GM12878 (cell line): ENCODE results near the gene TSEN54. TPM values are rescaled to one million over a fixed set of nuclear protein-coding genes. Genes with fewer than 3 reads are reported as not detected.

Experiments
- ATF7 ChIP-seq: fragments of 450-650 bp; IDR thresholded peaks from 2 replicates; pipeline ENCODE4 v1.6.1; 2016; ENCODE audit warnings: low read depth, mild to moderate bottlenecking
- CREB1 ChIP-seq: IDR thresholded peaks from 2 replicates; pipeline ENCODE4 v1.6.1; 2012; ENCODE audit warnings: low read depth, mild to moderate bottlenecking, inconsistent platforms
- DPF2 ChIP-seq: fragments of 450-650 bp; IDR thresholded peaks from 2 replicates; pipeline ENCODE4 v1.6.1; 2017; ENCODE audit warnings: mild to moderate bottlenecking
- HCFC1 ChIP-seq: fragments of 150-350 bp; IDR thresholded peaks from 2 replicates; pipeline ENCODE4 v1.6.1; 2014; ENCODE audit warnings: low read length
- HDGF ChIP-seq: fragments of 450-650 bp; IDR thresholded peaks from 2 replicates; pipeline ENCODE4 v1.6.1; 2016; ENCODE audit warnings: antibody characterized with exemption
- JUNB ChIP-seq: IDR thresholded peaks from 2 replicates; pipeline ENCODE4 v1.6.1; 2016; ENCODE audit warnings: antibody characterized with exemption, mild to moderate bottlenecking
- JUND ChIP-seq: IDR thresholded peaks from 2 replicates; pipeline ENCODE4 v1.6.1; 2012; ENCODE audit warnings: low read depth, mild to moderate bottlenecking, low read length, improper control_type of control experiment, moderate library complexity
- MEF2B ChIP-seq: fragments of 450-650 bp; IDR thresholded peaks from 2 replicates; pipeline ENCODE4 v1.6.1; 2018; ENCODE audit warnings: mild to moderate bottlenecking, moderate library complexity; ENCODE audit not compliant: partially characterized antibody, poor library complexity, severe bottlenecking
- SIX5 ChIP-seq: IDR thresholded peaks from 2 replicates; pipeline ENCODE4 v1.6.1; 2011; ENCODE audit warnings: mild to moderate bottlenecking, low read depth, low read length, moderate library complexity; ENCODE audit not compliant: severe bottlenecking
- SREBF1 ChIP-seq: IDR thresholded peaks from 2 replicates; pipeline ENCODE4 v1.6.1; 2012; ENCODE audit warnings: mild to moderate bottlenecking, low read length
- SREBF2 ChIP-seq: IDR thresholded peaks from 2 replicates; pipeline ENCODE4 v1.6.1; 2012; ENCODE audit warnings: mild to moderate bottlenecking, low read length
- polyA plus RNA-seq, 11 experiments: library from polyadenylated mRNA; depleted of rRNA in 4 of 11; unstranded in 6 of 11; stranded (reverse) in 5 of 11; fragments of >200 nt; fragmentation: Nextera tagmentation in 4 of 11; fragmentation: Illumina TruSeq in 1 of 11; extraction: Ambion mirVana in 4 of 11; extraction: Trizol in 1 of 11; gene quantifications; 1 replicate in 1 of 11; 2 replicates in 10 of 11; pipeline versions ENCODE4 v1.2.1 to v1.2.3, GENCODE V29; 2011 to 2016; ENCODE audit warnings: inconsistent platforms in 2 of 11, missing spikeins in 2 of 11, low read depth in 1 of 11
- total RNA-seq, 4 experiments: library from RNA; depleted of rRNA in 3 of 4; stranded (reverse); fragments of >200 nt in 3 of 4; fragmentation: Illumina TruSeq in 1 of 4; extraction: Trizol in 1 of 4; gene quantifications; 2 replicates each; pipeline versions ENCODE4 v1.2.1 to v1.2.3, GENCODE V29; 2013 to 2021
- TF ChIP-seq, protein P1 (sequence below): fragments of 450-650 bp; conservative IDR thresholded peaks from 2 replicates; pipeline ENCODE4 v1.6.1; 2017; ENCODE audit warnings: mild to moderate bottlenecking, moderate library complexity
- TF ChIP-seq, protein P2 (sequence below): IDR thresholded peaks from 2 replicates; pipeline ENCODE4 v1.6.1; 2012; ENCODE audit warnings: low read depth, low read length, improper control_type of control experiment
- TF ChIP-seq, protein P3 (sequence below): IDR thresholded peaks from 2 replicates; pipeline ENCODE4 v1.6.1; 2011; ENCODE audit warnings: low read depth, mild to moderate bottlenecking, low read length, moderate library complexity, borderline replicate concordance; ENCODE audit errors: extremely low read depth
- TF ChIP-seq, protein P4 (sequence below): IDR thresholded peaks from 2 replicates; pipeline ENCODE4 v1.6.1; 2012; ENCODE audit warnings: low read depth, low read length, improper control_type of control experiment
- TF ChIP-seq, protein P5 (sequence below): IDR thresholded peaks from 2 replicates; pipeline ENCODE4 v1.6.1; 2011; ENCODE audit warnings: mild to moderate bottlenecking, low read depth, low read length, moderate library complexity; ENCODE audit not compliant: insufficient replicate concordance
- TF ChIP-seq, protein P6 (sequence below), 3 experiments: IDR thresholded peaks in 2 of 3; conservative IDR thresholded peaks in 1 of 3; 2 replicates each; pipeline ENCODE4 v1.5.1; 2011; ENCODE audit warnings: low read depth in 3 of 3, low read length in 3 of 3, mild to moderate bottlenecking in 3 of 3, control low read depth in 2 of 3, moderate library complexity in 2 of 3, inconsistent platforms in 1 of 3, mixed read lengths in 1 of 3; ENCODE audit not compliant: control insufficient read depth in 2 of 3, insufficient read depth in 1 of 3; ENCODE audit errors: extremely low read depth in 1 of 3
- TF ChIP-seq, protein P7 (sequence below): fragments of 450-650 bp; IDR thresholded peaks from 2 replicates; pipeline ENCODE4 v1.6.1; 2017; ENCODE audit warnings: borderline replicate concordance

Gene TSEN54
- total and polyA plus RNA-seq, 10 of the 15 experiments (the other 5 are each of a cell fraction or from before 2014, with no cell fraction given): 7.1 to 48.0 (median 41.1) TPM

DNA sequence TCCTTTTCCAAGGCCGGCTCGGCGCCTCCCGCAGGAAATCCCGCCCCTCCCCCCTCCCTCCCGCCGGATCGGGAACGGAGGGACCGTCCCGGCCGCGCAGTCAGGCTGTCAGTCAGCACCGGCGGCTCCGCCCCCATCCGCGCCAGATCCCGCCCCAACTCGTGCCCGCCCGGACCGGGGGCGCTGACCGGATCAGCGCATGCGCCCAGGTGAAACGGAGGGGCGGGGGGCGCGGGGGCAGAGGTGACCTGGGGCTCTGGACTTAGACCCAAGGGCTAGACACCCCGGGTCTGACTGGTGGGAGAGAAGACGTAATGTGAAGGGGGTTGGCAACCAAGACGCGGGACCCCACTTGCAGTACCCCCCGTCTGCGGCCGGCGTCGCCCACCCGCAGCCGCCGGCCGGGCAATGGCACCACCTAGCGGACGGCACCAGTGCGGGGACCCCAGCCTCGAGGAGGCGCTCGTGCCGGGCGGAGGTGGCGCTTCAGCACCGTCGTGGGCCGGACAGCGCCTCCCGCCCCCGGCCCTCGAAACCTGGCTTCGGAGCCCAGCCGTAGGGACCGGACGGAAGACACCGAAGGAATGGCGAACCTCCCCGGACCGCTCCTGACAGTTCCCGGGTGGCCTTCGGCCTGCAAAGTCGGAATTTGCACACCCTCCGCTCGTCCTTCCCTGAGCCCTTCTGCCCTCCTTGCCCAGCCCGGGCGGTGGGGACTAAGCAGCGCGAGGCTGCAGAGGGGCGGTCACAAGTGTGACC lies 653 bp upstream of the TSEN54 start, which contains the start of gene CASKIN2 (continued):
- TF ChIP-seq, protein P1, sequence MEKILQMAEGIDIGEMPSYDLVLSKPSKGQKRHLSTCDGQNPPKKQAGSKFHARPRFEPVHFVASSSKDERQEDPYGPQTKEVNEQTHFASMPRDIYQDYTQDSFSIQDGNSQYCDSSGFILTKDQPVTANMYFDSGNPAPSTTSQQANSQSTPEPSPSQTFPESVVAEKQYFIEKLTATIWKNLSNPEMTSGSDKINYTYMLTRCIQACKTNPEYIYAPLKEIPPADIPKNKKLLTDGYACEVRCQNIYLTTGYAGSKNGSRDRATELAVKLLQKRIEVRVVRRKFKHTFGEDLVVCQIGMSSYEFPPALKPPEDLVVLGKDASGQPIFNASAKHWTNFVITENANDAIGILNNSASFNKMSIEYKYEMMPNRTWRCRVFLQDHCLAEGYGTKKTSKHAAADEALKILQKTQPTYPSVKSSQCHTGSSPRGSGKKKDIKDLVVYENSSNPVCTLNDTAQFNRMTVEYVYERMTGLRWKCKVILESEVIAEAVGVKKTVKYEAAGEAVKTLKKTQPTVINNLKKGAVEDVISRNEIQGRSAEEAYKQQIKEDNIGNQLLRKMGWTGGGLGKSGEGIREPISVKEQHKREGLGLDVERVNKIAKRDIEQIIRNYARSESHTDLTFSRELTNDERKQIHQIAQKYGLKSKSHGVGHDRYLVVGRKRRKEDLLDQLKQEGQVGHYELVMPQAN: peak; percentile 97
- TF ChIP-seq SREBF2 (no peak), DPF2 (no peak), HCFC1 (no peak), HDGF (no peak), JUND (no peak), MEF2B (peak; percentile 53), SIX5 (no peak), JUNB (no peak), CREB1 (peak; percentile 9; the same call in 1 of the 2 replicates), SREBF1 (no peak), ATF7 (no peak)
- TF ChIP-seq, protein P2, sequence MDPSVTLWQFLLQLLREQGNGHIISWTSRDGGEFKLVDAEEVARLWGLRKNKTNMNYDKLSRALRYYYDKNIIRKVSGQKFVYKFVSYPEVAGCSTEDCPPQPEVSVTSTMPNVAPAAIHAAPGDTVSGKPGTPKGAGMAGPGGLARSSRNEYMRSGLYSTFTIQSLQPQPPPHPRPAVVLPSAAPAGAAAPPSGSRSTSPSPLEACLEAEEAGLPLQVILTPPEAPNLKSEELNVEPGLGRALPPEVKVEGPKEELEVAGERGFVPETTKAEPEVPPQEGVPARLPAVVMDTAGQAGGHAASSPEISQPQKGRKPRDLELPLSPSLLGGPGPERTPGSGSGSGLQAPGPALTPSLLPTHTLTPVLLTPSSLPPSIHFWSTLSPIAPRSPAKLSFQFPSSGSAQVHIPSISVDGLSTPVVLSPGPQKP: no peak
- TF ChIP-seq, protein P3, sequence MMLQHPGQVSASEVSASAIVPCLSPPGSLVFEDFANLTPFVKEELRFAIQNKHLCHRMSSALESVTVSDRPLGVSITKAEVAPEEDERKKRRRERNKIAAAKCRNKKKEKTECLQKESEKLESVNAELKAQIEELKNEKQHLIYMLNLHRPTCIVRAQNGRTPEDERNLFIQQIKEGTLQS: no peak; the same call in 1 of the 2 replicates
- TF ChIP-seq, protein P4, sequence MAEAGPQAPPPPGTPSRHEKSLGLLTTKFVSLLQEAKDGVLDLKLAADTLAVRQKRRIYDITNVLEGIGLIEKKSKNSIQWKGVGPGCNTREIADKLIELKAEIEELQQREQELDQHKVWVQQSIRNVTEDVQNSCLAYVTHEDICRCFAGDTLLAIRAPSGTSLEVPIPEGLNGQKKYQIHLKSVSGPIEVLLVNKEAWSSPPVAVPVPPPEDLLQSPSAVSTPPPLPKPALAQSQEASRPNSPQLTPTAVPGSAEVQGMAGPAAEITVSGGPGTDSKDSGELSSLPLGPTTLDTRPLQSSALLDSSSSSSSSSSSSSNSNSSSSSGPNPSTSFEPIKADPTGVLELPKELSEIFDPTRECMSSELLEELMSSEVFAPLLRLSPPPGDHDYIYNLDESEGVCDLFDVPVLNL: no peak
- TF ChIP-seq, protein P5, sequence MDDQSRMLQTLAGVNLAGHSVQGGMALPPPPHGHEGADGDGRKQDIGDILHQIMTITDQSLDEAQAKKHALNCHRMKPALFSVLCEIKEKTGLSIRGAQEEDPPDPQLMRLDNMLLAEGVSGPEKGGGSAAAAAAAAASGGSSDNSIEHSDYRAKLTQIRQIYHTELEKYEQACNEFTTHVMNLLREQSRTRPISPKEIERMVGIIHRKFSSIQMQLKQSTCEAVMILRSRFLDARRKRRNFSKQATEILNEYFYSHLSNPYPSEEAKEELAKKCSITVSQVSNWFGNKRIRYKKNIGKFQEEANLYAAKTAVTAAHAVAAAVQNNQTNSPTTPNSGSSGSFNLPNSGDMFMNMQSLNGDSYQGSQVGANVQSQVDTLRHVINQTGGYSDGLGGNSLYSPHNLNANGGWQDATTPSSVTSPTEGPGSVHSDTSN: peak; percentile 90
- TF ChIP-seq, protein P6, sequence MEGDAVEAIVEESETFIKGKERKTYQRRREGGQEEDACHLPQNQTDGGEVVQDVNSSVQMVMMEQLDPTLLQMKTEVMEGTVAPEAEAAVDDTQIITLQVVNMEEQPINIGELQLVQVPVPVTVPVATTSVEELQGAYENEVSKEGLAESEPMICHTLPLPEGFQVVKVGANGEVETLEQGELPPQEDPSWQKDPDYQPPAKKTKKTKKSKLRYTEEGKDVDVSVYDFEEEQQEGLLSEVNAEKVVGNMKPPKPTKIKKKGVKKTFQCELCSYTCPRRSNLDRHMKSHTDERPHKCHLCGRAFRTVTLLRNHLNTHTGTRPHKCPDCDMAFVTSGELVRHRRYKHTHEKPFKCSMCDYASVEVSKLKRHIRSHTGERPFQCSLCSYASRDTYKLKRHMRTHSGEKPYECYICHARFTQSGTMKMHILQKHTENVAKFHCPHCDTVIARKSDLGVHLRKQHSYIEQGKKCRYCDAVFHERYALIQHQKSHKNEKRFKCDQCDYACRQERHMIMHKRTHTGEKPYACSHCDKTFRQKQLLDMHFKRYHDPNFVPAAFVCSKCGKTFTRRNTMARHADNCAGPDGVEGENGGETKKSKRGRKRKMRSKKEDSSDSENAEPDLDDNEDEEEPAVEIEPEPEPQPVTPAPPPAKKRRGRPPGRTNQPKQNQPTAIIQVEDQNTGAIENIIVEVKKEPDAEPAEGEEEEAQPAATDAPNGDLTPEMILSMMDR (IDR thresholded peaks at IDR 0.05 in 2 of 3, conservative IDR thresholded peaks at IDR 0.05 in 1 of 3; ENCODE audit: control insufficient read depth in 2 of 3, extremely low read depth in 1 of 3, insufficient read depth in 1 of 3, low read depth in 3 of 3, low read length in 3 of 3): peak; percentile 95 to 99 (median 95)
- TF ChIP-seq, protein P7, sequence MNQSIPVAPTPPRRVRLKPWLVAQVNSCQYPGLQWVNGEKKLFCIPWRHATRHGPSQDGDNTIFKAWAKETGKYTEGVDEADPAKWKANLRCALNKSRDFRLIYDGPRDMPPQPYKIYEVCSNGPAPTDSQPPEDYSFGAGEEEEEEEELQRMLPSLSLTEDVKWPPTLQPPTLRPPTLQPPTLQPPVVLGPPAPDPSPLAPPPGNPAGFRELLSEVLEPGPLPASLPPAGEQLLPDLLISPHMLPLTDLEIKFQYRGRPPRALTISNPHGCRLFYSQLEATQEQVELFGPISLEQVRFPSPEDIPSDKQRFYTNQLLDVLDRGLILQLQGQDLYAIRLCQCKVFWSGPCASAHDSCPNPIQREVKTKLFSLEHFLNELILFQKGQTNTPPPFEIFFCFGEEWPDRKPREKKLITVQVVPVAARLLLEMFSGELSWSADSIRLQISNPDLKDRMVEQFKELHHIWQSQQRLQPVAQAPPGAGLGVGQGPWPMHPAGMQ: no peak
